ENCODE measurements around the gene CACNA2D4.
"Not testable (repeated sequence)": the region's sequence is repeated elsewhere in the genome, so short reads cannot be mapped to it uniquely, and the experiment has no call there.

The CACNA2D4 gene

GRCh38 chr12:1949771-1950470, 31.5 kb upstream of the CACNA2D4 start:
- no peak for TF ChIP-seq CTCF (IDR thresholded peaks at IDR 0.05; ENCODE audit: control insufficient read depth, insufficient read depth, low read depth, low read length, missing control alignments)
- no peak for DNase-seq (ENCODE audit: low read depth)
- no peak overlapping the region for H3K4me3 ChIP-seq (ENCODE audit: control insufficient read depth, low read depth, low read length)

- TF ChIP-seq CTCF (IDR thresholded peaks at IDR 0.05; ENCODE audit: control insufficient read depth, insufficient read depth, low read depth, low read length, missing control alignments): no peak
- no peak overlapping the region for H3K4me3 ChIP-seq (ENCODE audit: control insufficient read depth, low read depth, low read length)
Measured at GRCh38 chr12:1948883-1949282, 30.4 kb upstream of the CACNA2D4 start.

GRCh38 chr12:1947081-1947480, 28.6 kb upstream of the CACNA2D4 start:
- TF ChIP-seq CTCF (IDR thresholded peaks at IDR 0.05; ENCODE audit: control insufficient read depth, insufficient read depth, low read depth, low read length, missing control alignments): no peak
- peak; percentile 48 for DNase-seq (ENCODE audit: low read depth)
- no peak overlapping the region for H3K4me3 ChIP-seq (ENCODE audit: control insufficient read depth, low read depth, low read length)

More at GRCh38 chr12:1948883-1949282, 30.4 kb upstream of the CACNA2D4 start:
- DNase-seq (ENCODE audit: low read depth): no peak

- no peak for TF ChIP-seq CTCF (IDR thresholded peaks at IDR 0.05; ENCODE audit: control insufficient read depth, insufficient read depth, low read depth, low read length, missing control alignments)
- no peak overlapping the region for H3K4me3 ChIP-seq (ENCODE audit: control insufficient read depth, low read depth, low read length)
- DNase-seq (ENCODE audit: low read depth): no peak
Measured at GRCh38 chr12:1946296-1946695, 27.8 kb upstream of the CACNA2D4 start.

- H3K4me3 ChIP-seq (ENCODE audit: control insufficient read depth, low read depth, low read length); DNase-seq (ENCODE audit: low read depth): not testable (repeated sequence)
Measured at GRCh38 chr12:1945502-1945901, 27.1 kb upstream of the CACNA2D4 start.

GRCh38 chr12:1939801-1940607, 21.6 kb upstream of the CACNA2D4 start:
- DNase-seq (ENCODE audit: low read depth): peak; percentile 29
- H3K4me3 ChIP-seq (ENCODE audit: control insufficient read depth, low read depth, low read length): no peak overlapping the region
- peak; percentile 93 for TF ChIP-seq CTCF (IDR thresholded peaks at IDR 0.05; ENCODE audit: control insufficient read depth, insufficient read depth, low read depth, low read length, missing control alignments)

GRCh38 chr12:1939331-1939730, 20.9 kb upstream of the CACNA2D4 start:
- DNase-seq (ENCODE audit: low read depth): no peak
- no peak overlapping the region for H3K4me3 ChIP-seq (ENCODE audit: control insufficient read depth, low read depth, low read length)
- TF ChIP-seq CTCF (IDR thresholded peaks at IDR 0.05; ENCODE audit: control insufficient read depth, insufficient read depth, low read depth, low read length, missing control alignments): no peak

All from AG09309 (cell line).